NCI-H146 treated with DMSO at 0.1 percent for 48 hours (cell line): ENCODE measurements around the gene YIPF1.
A peak's percentile ranks its signal among the peaks of the same experiment; 100 is the strongest.
"Not testable (repeated sequence)": the region's sequence is repeated elsewhere in the genome, so short reads cannot be mapped to it uniquely, and the experiment has no call there.

ENCODE experiments used
- DNase-seq: peaks from one replicate; lab custom pipeline; 2025; ENCODE audit not compliant: unreplicated experiment; lab: John Stamatoyannopoulos, UW

YIPF1 gene

GRCh38 chr1:53847980-53848379, 41.6 kb downstream of the YIPF1 start:
- no peak for DNase-seq

DNA sequence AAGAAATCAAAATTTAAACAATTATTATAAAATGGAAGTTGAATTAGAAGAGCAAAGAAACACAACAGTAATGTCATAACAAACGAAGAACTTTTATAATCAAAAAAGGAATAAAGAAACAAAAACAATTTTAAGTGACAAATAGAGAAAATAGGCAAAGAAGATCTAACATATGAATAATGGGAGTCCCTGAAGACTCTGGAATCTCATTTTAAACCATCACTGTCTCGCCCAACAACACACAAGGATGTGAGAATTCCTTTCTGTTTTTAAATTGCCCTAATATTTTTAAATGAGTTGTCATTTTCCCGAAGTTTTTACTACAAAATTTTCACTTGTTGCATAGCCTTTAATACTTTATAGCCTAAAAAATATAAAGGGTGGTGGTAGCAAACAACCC, 47.2 kb downstream of the YIPF1 start:
- no peak for DNase-seq

DNA sequence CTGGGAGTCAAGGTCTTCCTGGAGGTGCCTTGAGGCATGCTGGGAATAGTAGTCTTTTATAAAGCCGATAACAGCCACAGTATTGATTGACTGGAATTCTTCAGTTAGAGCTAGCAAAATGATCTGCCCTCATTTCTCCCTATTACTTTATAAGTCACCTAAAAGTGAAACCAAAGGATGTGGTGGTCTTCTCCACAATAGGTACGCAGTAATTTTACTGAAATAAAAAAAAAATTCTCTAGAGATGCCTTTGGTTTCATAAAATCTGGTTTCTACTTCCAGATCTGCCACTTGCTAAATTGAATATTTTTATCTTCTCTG, 51.0 kb downstream of the YIPF1 start:
- no peak for DNase-seq

DNA sequence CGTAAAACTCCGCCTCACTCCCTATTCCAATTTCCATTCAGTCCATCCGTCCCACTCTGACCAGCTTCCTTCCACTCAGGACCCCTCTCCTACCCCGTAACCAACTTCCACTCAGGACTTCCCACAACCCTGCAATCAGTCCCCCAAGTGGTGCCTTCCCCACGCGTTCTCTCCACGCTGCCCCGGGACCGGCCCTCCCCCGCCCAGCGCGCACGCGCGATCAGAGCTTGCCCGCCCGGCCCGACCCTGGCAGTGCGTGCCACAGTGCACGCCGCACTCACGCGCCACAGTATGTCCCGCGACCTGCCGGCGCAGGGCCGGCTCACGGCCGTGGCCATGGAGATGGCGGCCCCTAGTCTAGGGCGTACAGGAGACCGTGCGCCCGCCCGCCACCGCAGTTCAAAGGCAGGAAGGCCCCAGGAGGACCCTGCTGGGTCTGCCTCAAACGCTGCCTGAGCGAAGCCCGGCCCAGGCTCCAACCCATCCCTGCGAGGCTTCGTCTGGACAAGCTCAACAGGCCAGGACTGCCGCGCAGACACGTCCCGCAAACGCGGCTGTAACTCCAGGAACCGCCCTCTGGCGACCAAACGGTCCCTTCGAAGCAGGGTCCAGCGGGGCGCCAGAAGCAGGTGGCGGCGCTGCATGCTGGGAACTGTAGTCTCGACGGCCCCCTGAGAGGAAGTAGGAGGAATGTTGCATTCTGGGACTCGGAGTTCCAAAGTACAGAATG, 51.5 kb downstream of the YIPF1 start, which contains the start of gene NDC1:
NDC1 (minus strand) TSS at position 373 of the 730 bp plus-strand sequence; CDS start at position 338, 35 bp downstream.
- peak; percentile 97 for DNase-seq

- peak; percentile 48 for DNase-seq
These were observed 52.0 kb downstream of the YIPF1 start for GRCh38 chr1:53837646-53837923.

GRCh38 chr1:53835491-53835890, 54.1 kb downstream of the YIPF1 start:
- DNase-seq, result no peak

DNA sequence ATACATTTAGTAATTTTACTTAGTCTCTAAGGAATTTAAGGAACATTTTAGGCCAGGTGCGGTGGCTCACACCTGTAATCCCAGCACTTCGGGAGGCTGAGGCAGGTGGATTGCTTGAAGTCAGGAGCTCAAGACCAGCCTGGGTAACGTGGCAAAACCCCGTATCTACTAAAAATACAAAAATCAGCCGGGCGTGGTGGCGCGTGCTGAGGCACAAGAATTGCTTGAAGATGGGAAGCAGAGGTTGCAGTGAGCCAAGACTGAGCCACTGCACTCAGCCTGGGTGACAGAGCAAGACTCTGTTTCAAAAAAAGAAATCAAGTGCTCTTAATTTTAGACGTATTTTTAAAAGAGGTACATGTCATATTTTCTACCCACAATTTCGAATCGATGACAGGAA, 54.8 kb downstream of the YIPF1 start:
- DNase-seq, result no peak

- no peak for DNase-seq
These were observed 56.2 kb downstream of the YIPF1 start for GRCh38 chr1:53833393-53833792.

- DNase-seq, result no peak
These were observed 63.2 kb downstream of the YIPF1 start for GRCh38 chr1:53826367-53826766.

- DNase-seq, result no peak
These were observed 64.3 kb downstream of the YIPF1 start for GRCh38 chr1:53825306-53825705.

GRCh38 chr1:53822931-53823330, 66.7 kb downstream of the YIPF1 start:
- no peak for DNase-seq

GRCh38 chr1:53821380-53821779, 68.2 kb downstream of the YIPF1 start:
- DNase-seq, result no peak

- DNase-seq, result no peak
These were observed 70.2 kb downstream of the YIPF1 start for GRCh38 chr1:53819387-53819786.

GRCh38 chr1:53816584-53816983, 73.0 kb downstream of the YIPF1 start:
- DNase-seq, result not testable (repeated sequence)

DNA sequence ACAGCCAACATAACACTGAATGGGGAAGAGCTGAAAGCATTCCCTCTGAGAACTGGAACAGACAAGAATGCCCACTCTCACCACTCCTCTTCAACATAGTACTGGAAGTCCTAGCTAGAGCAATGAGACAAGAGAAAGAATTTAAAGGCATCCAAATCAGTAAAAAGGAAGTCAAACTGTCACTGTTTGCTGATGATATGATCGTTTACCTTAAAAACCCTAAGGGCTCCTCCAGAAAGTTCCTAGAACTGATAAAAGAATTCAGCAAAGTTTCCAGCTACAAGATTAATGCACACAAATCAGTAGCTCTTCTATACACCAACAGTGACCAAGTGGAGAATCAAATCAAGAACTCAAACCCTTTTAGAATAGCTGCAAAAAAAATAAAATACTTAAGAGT, 74.1 kb downstream of the YIPF1 start:
- DNase-seq, result not testable (repeated sequence)

GRCh38 chr1:53811414-53811851, 78.2 kb downstream of the YIPF1 start:
- DNase-seq, result no peak

GRCh38 chr1:53810497-53810896, 79.1 kb downstream of the YIPF1 start:
- no peak for DNase-seq

DNA sequence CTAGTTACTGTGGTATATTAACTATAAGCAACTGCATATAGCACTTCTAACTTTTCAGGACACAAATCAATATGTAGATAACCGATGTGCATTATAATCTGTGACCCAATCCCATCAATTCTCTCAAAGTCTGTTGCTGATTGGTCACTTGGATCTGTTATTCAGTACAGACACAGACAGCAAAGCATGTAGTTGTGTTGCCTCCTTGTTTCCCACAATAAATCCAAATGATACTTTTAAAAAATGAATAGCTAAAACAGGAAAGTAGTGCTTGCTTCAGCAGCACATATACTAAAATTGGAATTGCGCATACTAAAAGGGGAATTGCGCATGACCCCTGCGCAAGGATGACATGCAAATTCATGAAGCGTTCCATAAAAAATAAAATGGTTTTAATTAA, 79.6 kb downstream of the YIPF1 start:
- DNase-seq, result no peak

- DNase-seq, result no peak
These were observed 81.7 kb downstream of the YIPF1 start for GRCh38 chr1:53807916-53808315.

- DNase-seq, result no peak
These were observed 84.6 kb downstream of the YIPF1 start for GRCh38 chr1:53804791-53805505.

- DNase-seq, result no peak
These were observed 85.4 kb downstream of the YIPF1 start for GRCh38 chr1:53804181-53804580.
